Chondrocyte (in vitro differentiated cells): Measurements from ENCODE around the gene GJD2. TPM values are rescaled to one million over a fixed set of nuclear protein-coding genes. Genes with fewer than 3 reads are reported as not detected.

ENCODE experiments used
- DNase-seq: peaks from one replicate; pipeline ENCODE4 v3.0.0; 2021; ENCODE audit warnings: mixed read lengths, low spot score
- H3K27ac Mint-ChIP-seq: one replicate; pipeline ENCODE4 v1.8.0; 2021; ENCODE audit warnings: mild to moderate bottlenecking, moderate library complexity, mixed read lengths; ENCODE audit not compliant: unreplicated experiment
- H3K27me3 Mint-ChIP-seq: 2 replicates; pipeline ENCODE4 v1.8.0; 2021; ENCODE audit warnings: low read depth, mixed read lengths
- H3K36me3 Mint-ChIP-seq: 2 replicates; pipeline ENCODE4 v1.8.0; 2021; ENCODE audit warnings: low read depth, mixed read lengths
- H3K4me1 Mint-ChIP-seq: 2 replicates; pipeline ENCODE4 v1.8.0; 2021; ENCODE audit warnings: low read depth, mild to moderate bottlenecking, mixed read lengths
- H3K4me3 Mint-ChIP-seq: one replicate; pipeline ENCODE4 v1.8.0; 2021; ENCODE audit warnings: mild to moderate bottlenecking, moderate library complexity, mixed read lengths; ENCODE audit not compliant: unreplicated experiment
- H3K9me3 Mint-ChIP-seq: 2 replicates; pipeline ENCODE4 v1.8.0; 2021; ENCODE audit warnings: low read depth, mixed read lengths
- total RNA-seq: library from RNA; stranded (reverse); gene quantifications from 3 replicates; pipeline ENCODE4 v1.2.1, GENCODE V29; 2021
- TF ChIP-seq, protein P1 (sequence below): fragments of 200-600 bp; sonication (generic); IDR thresholded peaks from 2 replicates; pipeline ENCODE4 v1.5.0; 2021; ENCODE audit warnings: antibody characterized with exemption, mild to moderate bottlenecking, moderate library complexity

Gene GJD2
- total RNA-seq, 1 donor from 2014 or later = not detected

DNA sequence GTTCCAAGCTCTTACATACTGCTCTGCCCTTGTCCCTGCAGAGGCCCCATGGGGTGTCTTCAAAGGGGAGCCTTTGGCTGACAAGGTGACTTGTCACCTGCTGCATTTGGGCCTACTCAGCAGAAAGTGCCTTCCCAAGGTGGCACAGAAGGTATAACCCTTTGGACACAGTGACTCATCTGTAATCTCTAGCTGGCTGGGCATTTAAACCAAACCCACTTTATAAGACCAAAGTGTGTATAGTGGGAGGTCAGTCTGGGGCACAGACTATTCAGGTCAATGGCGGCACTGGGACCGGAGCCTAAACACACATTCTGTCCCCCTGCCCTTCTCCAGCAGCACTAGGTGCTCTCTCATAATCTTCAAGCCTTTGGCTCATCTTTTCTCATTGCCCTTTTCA lies 35.1 kb downstream of the GJD2 start:
- DNase-seq = no peak
- Mint-ChIP-seq H3K4me1 (peaks cover 36% of the 10 kb centered on the region), H3K9me3 (no peaks in the 10 kb centered on the region), H3K27ac (no peak overlapping the region), H3K27me3 (peaks cover 2% of the 10 kb centered on the region), H3K36me3 (no peaks in the 10 kb centered on the region), H3K4me3 (no peak overlapping the region)
- TF ChIP-seq, protein P1, sequence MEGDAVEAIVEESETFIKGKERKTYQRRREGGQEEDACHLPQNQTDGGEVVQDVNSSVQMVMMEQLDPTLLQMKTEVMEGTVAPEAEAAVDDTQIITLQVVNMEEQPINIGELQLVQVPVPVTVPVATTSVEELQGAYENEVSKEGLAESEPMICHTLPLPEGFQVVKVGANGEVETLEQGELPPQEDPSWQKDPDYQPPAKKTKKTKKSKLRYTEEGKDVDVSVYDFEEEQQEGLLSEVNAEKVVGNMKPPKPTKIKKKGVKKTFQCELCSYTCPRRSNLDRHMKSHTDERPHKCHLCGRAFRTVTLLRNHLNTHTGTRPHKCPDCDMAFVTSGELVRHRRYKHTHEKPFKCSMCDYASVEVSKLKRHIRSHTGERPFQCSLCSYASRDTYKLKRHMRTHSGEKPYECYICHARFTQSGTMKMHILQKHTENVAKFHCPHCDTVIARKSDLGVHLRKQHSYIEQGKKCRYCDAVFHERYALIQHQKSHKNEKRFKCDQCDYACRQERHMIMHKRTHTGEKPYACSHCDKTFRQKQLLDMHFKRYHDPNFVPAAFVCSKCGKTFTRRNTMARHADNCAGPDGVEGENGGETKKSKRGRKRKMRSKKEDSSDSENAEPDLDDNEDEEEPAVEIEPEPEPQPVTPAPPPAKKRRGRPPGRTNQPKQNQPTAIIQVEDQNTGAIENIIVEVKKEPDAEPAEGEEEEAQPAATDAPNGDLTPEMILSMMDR = no peak

GRCh38 chr15:34718681-34719665 lies 35.8 kb downstream of the GJD2 start:
- Mint-ChIP-seq H3K4me1 (peaks cover 36% of the 10 kb centered on the region), H3K4me3 (no peak overlapping the region), H3K36me3 (no peaks in the 10 kb centered on the region), H3K9me3 (no peaks in the 10 kb centered on the region), H3K27me3 (peaks cover 5% of the 10 kb centered on the region), H3K27ac (no peak overlapping the region)
- TF ChIP-seq, protein P1 = no peak
- no peak for DNase-seq

GRCh38 chr15:34717729-34718128 lies 37.1 kb downstream of the GJD2 start:
- no peak overlapping the region for H3K4me3 Mint-ChIP-seq
- TF ChIP-seq, protein P1 = no peak
- H3K27ac Mint-ChIP-seq = no peak overlapping the region
- H3K27me3 Mint-ChIP-seq = peaks cover 14% of the 10 kb centered on the region
- H3K4me1 Mint-ChIP-seq = peaks cover 29% of the 10 kb centered on the region
- H3K9me3 Mint-ChIP-seq = no peaks in the 10 kb centered on the region
- no peaks in the 10 kb centered on the region for H3K36me3 Mint-ChIP-seq
- no peak for DNase-seq

DNA sequence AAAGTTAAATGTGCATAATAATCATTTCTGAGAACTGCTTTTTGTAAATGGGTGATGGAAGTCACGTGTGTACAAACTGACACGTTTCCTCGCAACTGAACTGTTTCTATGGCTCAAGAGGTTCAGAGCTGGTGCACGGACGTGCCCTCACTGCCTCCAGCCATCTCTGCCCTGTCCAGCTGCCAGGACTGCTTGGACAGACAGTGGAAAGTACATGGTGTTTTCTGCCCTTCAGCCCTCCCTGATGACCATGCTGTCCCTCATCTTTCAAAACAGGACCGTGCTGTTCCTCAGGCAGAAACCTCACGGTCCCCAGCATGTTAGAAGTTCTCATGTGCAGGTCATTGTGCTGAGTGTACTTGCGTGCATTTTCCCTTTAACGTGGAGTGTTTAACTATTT lies 38.7 kb downstream of the GJD2 start:
- H3K9me3 Mint-ChIP-seq = no peaks in the 10 kb centered on the region
- peaks cover 17% of the 10 kb centered on the region for H3K27me3 Mint-ChIP-seq
- no peaks in the 10 kb centered on the region for H3K36me3 Mint-ChIP-seq
- no peak overlapping the region for H3K4me3 Mint-ChIP-seq
- peaks cover 15% of the 10 kb centered on the region for H3K4me1 Mint-ChIP-seq
- DNase-seq = no peak
- no peak overlapping the region for H3K27ac Mint-ChIP-seq
- TF ChIP-seq, protein P1 = no peak

DNA sequence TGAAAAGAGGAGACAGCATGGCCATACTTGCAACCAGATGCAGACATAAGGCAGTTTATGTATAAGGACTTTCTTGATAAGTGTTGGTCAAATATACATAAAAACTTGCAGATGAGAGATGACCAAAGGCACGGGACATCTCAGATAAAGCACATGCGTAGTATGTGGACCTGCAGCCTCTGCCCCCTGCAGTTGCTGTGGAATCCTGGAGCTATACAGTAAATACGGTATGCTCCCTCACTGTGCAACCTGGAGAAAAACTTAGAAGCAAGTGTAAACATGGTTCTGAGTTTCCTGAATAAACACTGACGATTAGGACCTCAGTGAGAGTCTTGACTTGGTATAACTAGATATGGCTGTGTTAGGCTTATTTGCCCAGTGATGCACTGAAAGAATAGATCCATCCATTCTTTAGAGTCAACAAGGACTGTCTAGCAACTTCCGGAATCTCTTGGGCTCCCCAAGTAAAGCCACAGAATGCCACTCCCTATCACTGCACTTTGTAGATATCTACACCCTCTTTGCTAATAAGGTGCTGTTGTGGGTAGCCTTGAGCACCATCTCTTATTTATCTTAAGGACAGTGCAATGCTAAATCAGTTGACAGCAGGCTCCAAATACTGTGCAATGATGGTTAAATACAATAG lies 40.2 kb downstream of the GJD2 start:
- H3K27me3 Mint-ChIP-seq = peaks cover 17% of the 10 kb centered on the region
- H3K27ac Mint-ChIP-seq = no peak overlapping the region
- no peaks in the 10 kb centered on the region for H3K9me3 Mint-ChIP-seq
- DNase-seq = no peak
- TF ChIP-seq, protein P1 = no peak
- no peak overlapping the region for H3K4me3 Mint-ChIP-seq
- H3K4me1 Mint-ChIP-seq = peaks cover 14% of the 10 kb centered on the region
- H3K36me3 Mint-ChIP-seq = no peaks in the 10 kb centered on the region
